ENCODE results near the gene SERPINA9.
"Not testable (repeated sequence)": the region's sequence is repeated elsewhere in the genome, so short reads cannot be mapped to it uniquely, and the experiment has no call there.

The SERPINA9 gene

DNA sequence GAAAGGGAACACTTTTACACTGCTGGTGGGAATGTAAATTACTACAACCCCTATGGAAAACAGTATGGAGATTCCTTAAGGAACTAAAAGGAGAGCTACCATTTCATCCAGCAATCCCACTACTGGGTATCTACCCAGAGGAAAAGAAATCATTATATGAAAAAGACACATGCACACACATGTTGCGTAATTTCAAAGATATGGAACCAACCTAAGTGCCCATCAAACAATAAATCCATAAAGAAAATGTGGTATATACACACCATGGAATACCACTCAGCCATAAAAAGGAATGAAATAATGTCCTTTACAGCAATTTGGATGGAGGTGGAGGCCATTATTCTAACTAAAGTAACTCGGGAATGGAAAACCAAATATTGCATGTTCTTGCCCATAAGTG, 34.5 kb upstream of the SERPINA9 start:
- not testable (repeated sequence) for H3K27me3 ChIP-seq (ENCODE audit: control insufficient read depth in 1 of 2, insufficient read depth in 2 of 2, low read length in 2 of 2); H3K9ac ChIP-seq (ENCODE audit: low read length in 2 of 2); H3K27ac ChIP-seq (ENCODE audit: low read length); H3K4me3 ChIP-seq (ENCODE audit: low read length in 2 of 2); H3K36me3 ChIP-seq (ENCODE audit: control insufficient read depth in 2 of 2, insufficient read depth in 2 of 2, low read length in 2 of 2); H3K4me1 ChIP-seq (ENCODE audit: control insufficient read depth, insufficient read depth, low read length); H3K9me3 ChIP-seq (ENCODE audit: control insufficient read depth in 2 of 2, low read length in 2 of 2)

DNA sequence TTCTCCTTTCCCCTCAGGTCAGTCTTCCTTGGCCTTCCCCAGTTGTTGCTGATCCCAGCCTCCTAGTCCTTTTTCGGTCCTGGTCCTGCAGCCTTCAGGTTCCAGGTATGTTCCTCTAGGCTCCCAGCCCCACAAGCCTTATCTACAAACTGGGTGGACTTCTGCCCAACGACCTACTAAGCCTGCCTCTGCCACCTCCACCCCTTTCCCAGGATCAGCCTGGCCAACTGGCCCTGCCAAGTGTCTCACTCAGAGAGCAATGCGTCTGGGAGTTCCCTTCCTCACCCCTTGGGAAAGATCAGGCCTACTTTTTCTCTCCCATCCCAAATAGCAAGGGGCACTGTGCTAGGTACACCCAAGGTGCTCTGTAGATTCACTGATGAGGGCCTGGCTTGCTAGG, 33.4 kb upstream of the SERPINA9 start, which contains the start of gene SERPINA12:
Gene SERPINA12, minus strand, starts transcription at position 114 of the 400 bp plus-strand sequence. CDS start 11,072 bp downstream, outside the sequence.
- Histone ChIP-seq H3K4me1 (ENCODE audit: control insufficient read depth, insufficient read depth, low read length) (no peaks in the 10 kb centered on the region), H3K36me3 (ENCODE audit: control insufficient read depth in 2 of 2, insufficient read depth in 2 of 2, low read length in 2 of 2) (no peaks in the 10 kb centered on the region), H3K9me3 (ENCODE audit: control insufficient read depth in 2 of 2, low read length in 2 of 2) (no peaks in the 10 kb centered on the region), H3K27me3 (ENCODE audit: control insufficient read depth in 1 of 2, insufficient read depth in 2 of 2, low read length in 2 of 2) (peaks cover 2 to 3% of the 10 kb centered on the region in 2 donors), H3K9ac (ENCODE audit: low read length in 2 of 2) (no peak within 1 kb of the TSS), H3K27ac (ENCODE audit: low read length) (no peak within 1 kb of the TSS), H3K4me3 (ENCODE audit: low read length in 2 of 2) (no peak within 1 kb of the TSS)

DNA sequence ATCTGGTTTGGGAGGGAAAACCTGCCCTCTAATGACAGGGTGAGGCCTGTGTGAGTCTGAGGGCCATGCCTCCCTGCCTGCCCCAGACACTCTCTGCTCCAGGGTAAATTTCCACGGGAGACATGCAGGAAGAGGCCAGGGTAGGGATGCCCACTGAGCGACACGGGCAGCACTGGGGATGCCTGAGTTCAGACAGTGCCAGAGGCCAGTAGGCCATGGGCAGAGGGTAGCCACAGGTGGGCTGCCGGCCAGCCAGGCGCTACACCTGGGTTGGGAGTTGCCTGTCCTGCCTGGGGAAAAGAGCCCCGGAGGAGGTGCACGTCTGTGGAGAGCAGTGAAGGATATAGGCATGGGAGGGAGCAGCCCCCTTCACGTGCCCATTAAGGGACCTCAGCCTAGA, 29.6 kb upstream of the SERPINA9 start:
- H3K27me3 ChIP-seq (ENCODE audit: control insufficient read depth in 1 of 2, insufficient read depth in 2 of 2, low read length in 2 of 2) = peaks cover 5 to 10% of the 10 kb centered on the region in 2 donors
- no peaks in the 10 kb centered on the region for H3K9me3 ChIP-seq (ENCODE audit: control insufficient read depth in 2 of 2, low read length in 2 of 2)
- no peaks in the 10 kb centered on the region for H3K4me1 ChIP-seq (ENCODE audit: control insufficient read depth, insufficient read depth, low read length)
- H3K27ac ChIP-seq (ENCODE audit: low read length) = no peak overlapping the region
- H3K4me3 ChIP-seq (ENCODE audit: low read length in 2 of 2) = no peak overlapping the region
- no peaks in the 10 kb centered on the region for H3K36me3 ChIP-seq (ENCODE audit: control insufficient read depth in 2 of 2, insufficient read depth in 2 of 2, low read length in 2 of 2)
- no peak overlapping the region for H3K9ac ChIP-seq (ENCODE audit: low read length in 2 of 2)

DNA sequence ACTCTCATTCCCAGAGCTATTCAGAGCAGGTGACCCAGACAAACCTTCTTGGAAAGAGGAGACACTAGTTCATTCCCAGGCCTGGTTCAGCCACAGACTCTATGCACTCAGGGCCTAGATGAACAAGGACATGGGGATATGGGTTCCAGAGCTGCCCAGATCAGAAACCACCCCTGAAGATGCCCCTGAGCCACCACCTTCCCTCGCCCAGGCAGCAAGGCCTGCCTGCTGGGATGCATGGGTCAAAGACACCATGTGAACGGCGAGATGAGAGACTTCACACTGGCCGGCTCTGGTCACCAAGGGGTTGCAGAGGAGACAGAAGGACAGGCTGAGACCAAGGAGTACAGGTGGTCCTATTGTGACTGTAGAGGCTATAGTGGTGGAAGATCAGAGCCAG, 29.2 kb upstream of the SERPINA9 start:
- Histone ChIP-seq H3K9ac (ENCODE audit: low read length in 2 of 2) (no peak overlapping the region), H3K36me3 (ENCODE audit: control insufficient read depth in 2 of 2, insufficient read depth in 2 of 2, low read length in 2 of 2) (no peaks in the 10 kb centered on the region), H3K27ac (ENCODE audit: low read length) (no peak overlapping the region), H3K4me1 (ENCODE audit: control insufficient read depth, insufficient read depth, low read length) (no peaks in the 10 kb centered on the region), H3K27me3 (ENCODE audit: control insufficient read depth in 1 of 2, insufficient read depth in 2 of 2, low read length in 2 of 2) (peaks cover 5 to 10% of the 10 kb centered on the region in 2 donors), H3K4me3 (ENCODE audit: low read length in 2 of 2) (no peak overlapping the region), H3K9me3 (ENCODE audit: control insufficient read depth in 2 of 2, low read length in 2 of 2) (no peaks in the 10 kb centered on the region)

DNA sequence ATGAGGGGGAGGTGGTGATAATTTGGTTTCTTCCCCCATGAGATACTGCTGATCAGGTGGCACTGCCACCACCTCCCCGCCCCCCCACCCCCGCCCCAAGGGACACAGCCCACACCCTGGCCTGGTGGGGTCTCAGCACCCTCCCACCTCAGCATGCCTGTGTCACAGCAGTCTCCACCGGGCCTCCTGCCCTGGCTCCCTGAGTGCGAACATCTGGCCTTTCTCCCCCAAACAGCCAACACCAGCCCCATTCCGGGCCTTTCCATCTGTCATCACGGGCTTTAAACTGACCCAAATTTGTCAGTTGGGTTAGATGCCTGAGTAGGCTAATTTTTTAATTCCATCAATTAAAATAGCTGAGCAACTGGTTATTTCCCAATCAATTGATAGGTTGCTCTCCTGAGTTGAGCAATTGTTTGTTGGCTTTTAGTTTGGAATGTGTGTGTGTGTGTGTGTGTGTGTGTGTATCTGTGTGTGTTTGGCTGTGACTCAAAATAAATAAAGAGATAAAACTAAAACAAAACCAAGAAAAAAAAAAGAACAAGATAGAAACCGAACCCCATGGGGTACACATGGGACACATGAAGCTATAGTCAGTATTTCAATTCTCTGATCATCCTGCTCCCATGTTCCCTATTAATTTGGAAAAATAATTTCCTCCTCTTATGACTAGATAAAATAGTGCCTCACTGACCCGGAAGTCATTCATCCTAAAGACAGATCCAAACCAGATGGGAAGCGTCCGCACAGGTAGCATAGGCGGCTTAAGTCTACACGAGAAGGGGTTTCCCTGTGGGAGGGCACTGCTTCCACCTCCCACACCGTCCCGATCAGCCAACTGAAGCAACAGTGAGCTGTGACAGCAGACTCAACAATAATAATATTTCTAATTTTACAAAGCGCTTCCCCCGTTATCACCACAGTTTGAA, 25.9 kb upstream of the SERPINA9 start:
- H3K36me3 ChIP-seq (ENCODE audit: control insufficient read depth in 2 of 2, insufficient read depth in 2 of 2, low read length in 2 of 2) = no peaks in the 10 kb centered on the region
- peaks cover 2 to 10% of the 10 kb centered on the region in 2 donors for H3K27me3 ChIP-seq (ENCODE audit: control insufficient read depth in 1 of 2, insufficient read depth in 2 of 2, low read length in 2 of 2)
- H3K9ac ChIP-seq (ENCODE audit: low read length in 2 of 2) = no peak overlapping the region
- no peaks in the 10 kb centered on the region for H3K9me3 ChIP-seq (ENCODE audit: control insufficient read depth in 2 of 2, low read length in 2 of 2)
- no peak overlapping the region for H3K27ac ChIP-seq (ENCODE audit: low read length)
- no peak overlapping the region for H3K4me3 ChIP-seq (ENCODE audit: low read length in 2 of 2)
- no peaks in the 10 kb centered on the region for H3K4me1 ChIP-seq (ENCODE audit: control insufficient read depth, insufficient read depth, low read length)

DNA sequence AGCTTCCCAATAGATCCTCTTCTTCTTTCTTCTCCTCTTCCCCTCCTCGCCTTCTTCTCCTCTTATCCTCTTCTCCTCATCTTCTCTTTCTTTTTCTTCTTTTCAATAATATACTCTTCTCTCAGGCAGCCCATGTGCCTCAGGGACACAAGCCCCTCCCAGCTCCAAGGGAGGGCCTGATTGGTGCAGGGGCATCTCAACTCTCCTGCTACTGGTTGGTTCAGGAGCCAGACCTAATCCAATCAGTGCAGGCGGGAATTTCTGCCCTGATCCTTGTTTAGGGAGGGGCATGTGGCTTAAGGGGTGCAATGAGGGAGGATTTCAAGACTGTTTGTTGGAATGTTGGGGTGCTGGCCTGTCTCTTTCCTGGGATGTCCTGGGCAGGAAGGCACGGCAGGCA, 24.3 kb upstream of the SERPINA9 start:
- Histone ChIP-seq H3K27ac (ENCODE audit: low read length) (no peak overlapping the region), H3K9me3 (ENCODE audit: control insufficient read depth in 2 of 2, low read length in 2 of 2) (no peaks in the 10 kb centered on the region), H3K9ac (ENCODE audit: low read length in 2 of 2) (no peak overlapping the region), H3K4me3 (ENCODE audit: low read length in 2 of 2) (no peak overlapping the region), H3K36me3 (ENCODE audit: control insufficient read depth in 2 of 2, insufficient read depth in 2 of 2, low read length in 2 of 2) (no peaks in the 10 kb centered on the region), H3K27me3 (ENCODE audit: control insufficient read depth in 1 of 2, insufficient read depth in 2 of 2, low read length in 2 of 2) (peaks cover 2 to 8% of the 10 kb centered on the region in 2 donors), H3K4me1 (ENCODE audit: control insufficient read depth, insufficient read depth, low read length) (no peaks in the 10 kb centered on the region)

DNA sequence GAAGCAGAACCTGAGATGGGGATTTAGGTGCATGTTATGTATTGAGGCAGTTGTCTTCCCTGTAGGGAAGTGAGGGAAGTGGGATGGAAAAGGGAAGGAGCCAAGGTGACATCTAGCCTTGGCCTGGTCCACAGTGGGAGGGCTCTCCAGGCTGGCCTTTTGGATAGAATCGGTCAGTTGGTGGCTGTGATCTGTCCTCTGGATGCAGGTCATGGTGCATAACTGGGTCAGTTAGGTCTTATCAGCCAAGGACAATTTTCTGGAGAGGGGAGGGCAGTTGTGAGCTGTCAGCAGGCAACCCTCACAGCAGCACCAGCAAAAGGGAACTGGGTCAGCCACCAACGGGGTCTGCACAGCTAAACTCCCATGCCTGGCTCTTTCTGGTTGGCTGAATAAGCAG, 23.7 kb upstream of the SERPINA9 start:
- Histone ChIP-seq H3K36me3 (ENCODE audit: control insufficient read depth in 2 of 2, insufficient read depth in 2 of 2, low read length in 2 of 2) (no peaks in the 10 kb centered on the region), H3K4me1 (ENCODE audit: control insufficient read depth, insufficient read depth, low read length) (no peaks in the 10 kb centered on the region), H3K9ac (ENCODE audit: low read length in 2 of 2) (no peak overlapping the region), H3K4me3 (ENCODE audit: low read length in 2 of 2) (no peak overlapping the region), H3K9me3 (ENCODE audit: control insufficient read depth in 2 of 2, low read length in 2 of 2) (no peaks in the 10 kb centered on the region), H3K27me3 (ENCODE audit: control insufficient read depth in 1 of 2, insufficient read depth in 2 of 2, low read length in 2 of 2) (peaks cover 2 to 8% of the 10 kb centered on the region in 2 donors), H3K27ac (ENCODE audit: low read length) (no peak overlapping the region)

DNA sequence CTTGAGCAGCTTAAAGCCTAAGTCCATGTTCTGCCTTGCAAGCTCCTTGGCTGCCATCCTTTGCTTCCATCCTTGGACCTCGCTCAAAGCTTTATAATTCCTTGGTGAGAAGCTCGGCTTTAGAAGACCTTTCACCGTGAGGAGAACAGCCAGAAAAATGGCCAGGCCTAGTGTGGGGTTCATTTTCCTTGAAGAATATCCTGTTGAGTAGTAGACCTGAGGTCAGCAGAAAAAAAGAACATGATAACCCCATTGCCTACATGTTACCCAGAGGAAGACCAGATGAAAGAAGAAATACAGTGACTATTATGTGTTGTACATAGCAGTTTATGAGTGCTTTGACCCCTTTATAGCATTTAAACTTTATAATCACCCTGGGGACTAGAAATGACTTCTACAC, 22.2 kb upstream of the SERPINA9 start:
- H3K36me3 ChIP-seq (ENCODE audit: control insufficient read depth in 2 of 2, insufficient read depth in 2 of 2, low read length in 2 of 2) = no peaks in the 10 kb centered on the region
- H3K4me1 ChIP-seq (ENCODE audit: control insufficient read depth, insufficient read depth, low read length) = no peaks in the 10 kb centered on the region
- peaks cover under 1 to 2% of the 10 kb centered on the region in 2 donors for H3K27me3 ChIP-seq (ENCODE audit: control insufficient read depth in 1 of 2, insufficient read depth in 2 of 2, low read length in 2 of 2)
- H3K27ac ChIP-seq (ENCODE audit: low read length) = no peak overlapping the region
- no peaks in the 10 kb centered on the region for H3K9me3 ChIP-seq (ENCODE audit: control insufficient read depth in 2 of 2, low read length in 2 of 2)
- no peak overlapping the region for H3K9ac ChIP-seq (ENCODE audit: low read length in 2 of 2)
- no peak overlapping the region for H3K4me3 ChIP-seq (ENCODE audit: low read length in 2 of 2)

DNA sequence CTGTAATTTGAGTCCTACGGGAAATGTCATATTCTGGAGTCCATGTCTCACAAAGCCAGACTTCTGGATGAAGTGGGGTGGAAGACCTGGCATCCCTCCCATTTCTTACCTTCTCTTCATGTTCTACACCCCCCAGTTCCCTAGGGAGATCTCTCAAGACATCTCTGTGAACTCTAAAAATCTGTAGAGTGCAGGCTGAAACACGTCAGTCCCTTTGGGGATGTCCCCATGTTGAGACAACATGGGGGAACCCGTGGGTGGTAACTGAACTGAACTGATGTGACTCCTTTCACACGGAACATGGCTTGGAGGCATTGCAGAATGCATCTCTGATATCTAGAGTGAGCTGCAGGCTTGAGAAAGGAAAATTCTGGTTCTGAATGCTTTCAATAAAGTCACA, 18.1 kb upstream of the SERPINA9 start:
- Histone ChIP-seq H3K4me1 (ENCODE audit: control insufficient read depth, insufficient read depth, low read length) (no peaks in the 10 kb centered on the region), H3K27me3 (ENCODE audit: control insufficient read depth in 1 of 2, insufficient read depth in 2 of 2, low read length in 2 of 2) (peaks cover 0 to 2% of the 10 kb centered on the region in 2 donors), H3K36me3 (ENCODE audit: control insufficient read depth in 2 of 2, insufficient read depth in 2 of 2, low read length in 2 of 2) (no peaks in the 10 kb centered on the region), H3K4me3 (ENCODE audit: low read length in 2 of 2) (no peak overlapping the region), H3K9ac (ENCODE audit: low read length in 2 of 2) (no peak overlapping the region), H3K9me3 (ENCODE audit: control insufficient read depth in 2 of 2, low read length in 2 of 2) (no peaks in the 10 kb centered on the region), H3K27ac (ENCODE audit: low read length) (no peak overlapping the region)

DNA sequence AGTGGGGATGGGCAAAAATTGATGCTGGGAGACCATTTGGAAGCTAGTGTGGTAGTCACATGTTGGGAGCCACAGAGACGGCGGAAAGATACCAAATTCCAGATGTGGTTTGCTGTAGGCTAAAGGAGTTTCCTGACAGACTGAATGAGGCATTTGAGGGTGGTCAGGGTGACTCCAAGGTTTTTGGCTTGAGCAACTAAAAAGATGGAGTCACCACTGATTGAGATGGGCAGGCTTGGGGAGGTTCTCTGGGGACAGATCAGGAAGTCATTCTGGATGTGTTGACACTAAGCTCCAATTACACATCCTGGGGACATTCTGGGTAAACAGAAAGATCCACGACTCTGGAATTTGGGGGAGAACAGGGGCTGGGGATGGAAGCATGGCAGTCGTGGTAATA, 15.5 kb upstream of the SERPINA9 start:
- Histone ChIP-seq H3K27ac (ENCODE audit: low read length) (no peak overlapping the region), H3K27me3 (ENCODE audit: control insufficient read depth in 1 of 2, insufficient read depth in 2 of 2, low read length in 2 of 2) (peaks cover 11 to 13% of the 10 kb centered on the region in 2 donors), H3K4me1 (ENCODE audit: control insufficient read depth, insufficient read depth, low read length) (peaks cover 1% of the 10 kb centered on the region), H3K36me3 (ENCODE audit: control insufficient read depth in 2 of 2, insufficient read depth in 2 of 2, low read length in 2 of 2) (no peaks in the 10 kb centered on the region), H3K9ac (ENCODE audit: low read length in 2 of 2) (no peak overlapping the region), H3K9me3 (ENCODE audit: control insufficient read depth in 2 of 2, low read length in 2 of 2) (no peaks in the 10 kb centered on the region), H3K4me3 (ENCODE audit: low read length in 2 of 2) (no peak overlapping the region)

DNA sequence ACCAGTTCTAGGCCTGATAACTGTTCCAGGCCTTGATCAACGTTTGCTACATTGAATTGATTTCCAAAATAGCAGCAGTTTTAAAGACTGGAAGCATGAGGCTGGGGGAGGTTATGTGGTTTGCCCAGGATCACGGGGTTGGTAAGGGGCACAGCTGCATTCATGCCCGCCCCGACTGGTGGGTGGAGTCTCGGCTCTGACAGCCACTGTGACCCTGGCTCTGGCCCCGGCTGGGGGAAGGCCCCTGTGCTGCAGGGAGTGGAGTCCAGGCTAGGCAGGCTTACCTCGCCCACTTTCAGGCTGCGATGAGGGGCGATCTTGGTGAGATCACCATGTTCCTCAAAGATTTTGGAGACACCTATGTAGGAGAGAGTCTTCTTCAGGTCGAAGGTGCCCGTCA, 13.3 kb upstream of the SERPINA9 start:
- no peaks in the 10 kb centered on the region for H3K9me3 ChIP-seq (ENCODE audit: control insufficient read depth in 2 of 2, low read length in 2 of 2)
- H3K9ac ChIP-seq (ENCODE audit: low read length in 2 of 2) = no peak overlapping the region
- no peak overlapping the region for H3K27ac ChIP-seq (ENCODE audit: low read length)
- H3K4me3 ChIP-seq (ENCODE audit: low read length in 2 of 2) = no peak overlapping the region
- H3K27me3 ChIP-seq (ENCODE audit: control insufficient read depth in 1 of 2, insufficient read depth in 2 of 2, low read length in 2 of 2) = peaks cover 18 to 23% of the 10 kb centered on the region in 2 donors
- peaks cover 7% of the 10 kb centered on the region for H3K4me1 ChIP-seq (ENCODE audit: control insufficient read depth, insufficient read depth, low read length)
- H3K36me3 ChIP-seq (ENCODE audit: control insufficient read depth in 2 of 2, insufficient read depth in 2 of 2, low read length in 2 of 2) = no peaks in the 10 kb centered on the region

Measured in stomach smooth muscle (tissue), 2 donors.